ENCODE data around the gene GMDS.

DNA sequence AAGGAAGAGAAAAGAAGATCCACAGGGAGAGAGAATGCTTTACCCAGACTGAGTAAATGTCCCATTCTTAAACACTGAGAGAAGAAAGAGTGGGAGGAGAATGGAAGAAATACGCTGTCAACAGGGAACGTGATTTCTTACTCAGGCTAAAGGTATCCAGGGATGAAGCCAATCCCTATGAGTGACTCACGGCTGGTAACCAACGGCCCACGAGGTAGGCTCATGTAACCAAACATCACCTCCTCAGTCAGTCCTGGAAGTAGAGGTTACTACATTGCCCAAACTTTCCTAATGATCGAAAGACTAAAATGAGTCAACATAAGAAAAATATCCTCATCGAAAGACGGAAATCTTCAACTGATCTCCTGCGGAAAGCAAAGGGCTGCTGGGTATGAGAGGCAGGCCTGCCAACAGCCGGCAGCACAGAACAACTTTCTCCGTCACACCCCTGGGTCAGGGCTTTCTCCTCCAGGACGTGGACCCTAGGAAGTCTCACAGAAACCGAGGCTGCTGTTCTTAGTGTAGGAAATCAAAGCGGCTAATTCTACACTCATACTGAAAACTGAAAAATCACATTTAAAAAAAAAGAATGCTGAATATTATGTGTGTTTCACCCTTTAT is 292.6 kb downstream of the GMDS start:
- TF ChIP-seq, protein P1, sequence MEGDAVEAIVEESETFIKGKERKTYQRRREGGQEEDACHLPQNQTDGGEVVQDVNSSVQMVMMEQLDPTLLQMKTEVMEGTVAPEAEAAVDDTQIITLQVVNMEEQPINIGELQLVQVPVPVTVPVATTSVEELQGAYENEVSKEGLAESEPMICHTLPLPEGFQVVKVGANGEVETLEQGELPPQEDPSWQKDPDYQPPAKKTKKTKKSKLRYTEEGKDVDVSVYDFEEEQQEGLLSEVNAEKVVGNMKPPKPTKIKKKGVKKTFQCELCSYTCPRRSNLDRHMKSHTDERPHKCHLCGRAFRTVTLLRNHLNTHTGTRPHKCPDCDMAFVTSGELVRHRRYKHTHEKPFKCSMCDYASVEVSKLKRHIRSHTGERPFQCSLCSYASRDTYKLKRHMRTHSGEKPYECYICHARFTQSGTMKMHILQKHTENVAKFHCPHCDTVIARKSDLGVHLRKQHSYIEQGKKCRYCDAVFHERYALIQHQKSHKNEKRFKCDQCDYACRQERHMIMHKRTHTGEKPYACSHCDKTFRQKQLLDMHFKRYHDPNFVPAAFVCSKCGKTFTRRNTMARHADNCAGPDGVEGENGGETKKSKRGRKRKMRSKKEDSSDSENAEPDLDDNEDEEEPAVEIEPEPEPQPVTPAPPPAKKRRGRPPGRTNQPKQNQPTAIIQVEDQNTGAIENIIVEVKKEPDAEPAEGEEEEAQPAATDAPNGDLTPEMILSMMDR (IDR thresholded peaks at IDR 0.05 in 4 of 5, conservative IDR thresholded peaks at IDR 0.05 in 1 of 5), result no peak
- no peak for TF ChIP-seq POLR2A (IDR thresholded peaks at IDR 0.05)

Data from gastrocnemius medialis (tissue), 4 donors.